Measurements from ENCODE around the gene MED22. TPM values are rescaled to one million over a fixed set of nuclear protein-coding genes. Genes with fewer than 3 reads are reported as not detected.

MED22 gene
- total RNA-seq, 1 experiment from 2014 or later, result 60.1 TPM

DNA sequence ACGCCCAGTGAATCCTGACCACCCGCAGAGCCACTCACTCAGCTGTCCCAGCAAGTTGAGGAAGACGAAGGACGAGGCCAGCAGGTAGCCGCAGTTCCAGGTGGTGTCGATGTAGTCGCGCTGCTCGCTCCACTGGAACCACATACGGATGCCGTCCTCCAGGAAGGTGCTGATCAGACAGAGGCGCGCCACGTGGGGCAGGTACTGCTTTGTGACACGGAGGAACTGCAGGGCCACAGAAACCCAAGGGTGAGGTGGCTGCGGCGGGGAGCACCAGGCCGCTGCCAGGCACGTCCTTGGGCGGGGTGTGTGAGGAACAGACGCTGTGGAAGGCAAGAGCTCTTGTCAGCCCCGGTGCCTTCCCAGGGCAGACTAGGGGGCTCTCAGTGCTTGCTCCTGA is 19.3 kb upstream of the MED22 start:
- no peaks in the 10 kb centered on the region for H3K9me3 Mint-ChIP-seq (ENCODE audit: unreplicated experiment)
- intact Hi-C loops (cut with micrococcal nuclease; ENCODE audit: unreplicated experiment), result no loop called here
- peaks cover 13% of the 10 kb centered on the region for H3K36me3 ChIP-seq (ENCODE audit: control insufficient read depth, insufficient read depth, low read length)
- no peaks in the 10 kb centered on the region for H3K9me3 ChIP-seq
- no peaks in the 10 kb centered on the region for H3K27me3 Mint-ChIP-seq (ENCODE audit: insufficient read depth, unreplicated experiment)
- no peak overlapping the region for H3K4me3 ChIP-seq (ENCODE audit: low read depth, low read length)
- H3K4me1 ChIP-seq, result no peaks in the 10 kb centered on the region; the same call in 1 of the 2 replicates
- no peaks in the 10 kb centered on the region for H3K27me3 ChIP-seq (replicated peaks; ENCODE audit: control insufficient read depth, insufficient read depth, low read length)
- H3K4me1 Mint-ChIP-seq (ENCODE audit: low read depth, unreplicated experiment), result peaks cover 24% of the 10 kb centered on the region
- no peak overlapping the region for H3K4me3 Mint-ChIP-seq (ENCODE audit: unreplicated experiment)
- H3K36me3 Mint-ChIP-seq (ENCODE audit: insufficient read depth, unreplicated experiment), result peaks cover 88% of the 10 kb centered on the region
- no TSS peak for BruUV-seq (replicated peaks)
- no peak for TF ChIP-seq CTCF (IDR thresholded peaks at IDR 0.05; ENCODE audit: insufficient read depth in 1 of 2, low read depth in 1 of 2, low read length in 1 of 2, severe bottlenecking in 1 of 2, unreplicated experiment in 1 of 2)
- H3K27ac Mint-ChIP-seq (ENCODE audit: unreplicated experiment), result no peak overlapping the region
- ChIA-PET CTCF (no interaction called here), POLR2A (interaction anchor here (0.6 to 0.8 kb wide), 2 partner anchors 14 to 28 kb away, joined by 3 to 5 read pairs; no protein-coding TSS in a partner anchor)
- no peak for DNase-seq

DNA sequence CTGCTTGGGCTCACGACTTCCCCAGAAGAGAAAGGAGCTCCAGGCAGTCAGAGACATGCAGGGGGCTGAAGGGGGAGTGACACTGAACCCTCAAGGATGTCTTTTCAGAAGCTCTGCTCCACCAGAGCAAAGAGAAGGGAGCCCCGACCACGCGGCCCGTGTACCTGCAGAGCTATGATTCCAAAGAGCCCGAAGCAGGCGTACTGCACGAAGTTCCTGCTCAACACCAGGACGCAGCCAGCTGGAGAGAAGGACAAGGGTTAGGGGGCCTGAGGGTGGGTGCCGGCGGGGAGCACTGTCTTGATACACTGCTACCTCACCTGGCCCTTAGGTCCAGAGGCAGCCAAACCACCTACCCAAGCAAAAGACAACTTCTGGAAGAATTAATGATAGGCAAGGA is 18.5 kb upstream of the MED22 start:
- Mint-ChIP-seq H3K4me3 (ENCODE audit: unreplicated experiment) (no peak overlapping the region), H3K36me3 (ENCODE audit: insufficient read depth, unreplicated experiment) (peaks cover 88% of the 10 kb centered on the region), H3K27ac (ENCODE audit: unreplicated experiment) (no peak overlapping the region), H3K9me3 (ENCODE audit: unreplicated experiment) (no peaks in the 10 kb centered on the region), H3K27me3 (ENCODE audit: insufficient read depth, unreplicated experiment) (no peaks in the 10 kb centered on the region), H3K4me1 (ENCODE audit: low read depth, unreplicated experiment) (peaks cover 21% of the 10 kb centered on the region)
- Histone ChIP-seq H3K4me1 (no peaks in the 10 kb centered on the region; the same call in 1 of the 2 replicates), H3K36me3 (ENCODE audit: control insufficient read depth, insufficient read depth, low read length) (peaks cover 13% of the 10 kb centered on the region), H3K4me3 (ENCODE audit: low read depth, low read length) (no peak overlapping the region), H3K9me3 (no peaks in the 10 kb centered on the region), H3K27me3 (replicated peaks; ENCODE audit: control insufficient read depth, insufficient read depth, low read length) (no peaks in the 10 kb centered on the region)
- ChIA-PET CTCF (interaction anchor here (1.5 kb wide), 1 partner anchor 9 kb away, joined by 3 read pairs; no protein-coding TSS in a partner anchor), POLR2A (interaction anchor here (0.8 kb wide), 1 partner anchor 13 kb away, joined by 5 read pairs; no protein-coding TSS in a partner anchor)
- no peak for DNase-seq
- BruUV-seq (replicated peaks), result no TSS peak
- TF ChIP-seq CTCF (IDR thresholded peaks at IDR 0.05; ENCODE audit: insufficient read depth in 1 of 2, low read depth in 1 of 2, low read length in 1 of 2, severe bottlenecking in 1 of 2, unreplicated experiment in 1 of 2), result no peak
- intact Hi-C loops (cut with micrococcal nuclease; ENCODE audit: unreplicated experiment), result no loop called here

- H3K9me3 ChIP-seq, result no peaks in the 10 kb centered on the region
- peaks cover 20% of the 10 kb centered on the region for H3K4me1 Mint-ChIP-seq (ENCODE audit: low read depth, unreplicated experiment)
- peaks cover 89% of the 10 kb centered on the region for H3K36me3 Mint-ChIP-seq (ENCODE audit: insufficient read depth, unreplicated experiment)
- peaks cover 7% of the 10 kb centered on the region for H3K36me3 ChIP-seq (ENCODE audit: control insufficient read depth, insufficient read depth, low read length)
- DNase-seq, result no peak
- H3K27me3 Mint-ChIP-seq (ENCODE audit: insufficient read depth, unreplicated experiment), result no peaks in the 10 kb centered on the region
- TF ChIP-seq CTCF (IDR thresholded peaks at IDR 0.05; ENCODE audit: insufficient read depth in 1 of 2, low read depth in 1 of 2, low read length in 1 of 2, severe bottlenecking in 1 of 2, unreplicated experiment in 1 of 2), result no peak
- peaks cover 3% of the 10 kb centered on the region; the same call in 1 of the 2 replicates for H3K4me1 ChIP-seq
- H3K27me3 ChIP-seq (replicated peaks; ENCODE audit: control insufficient read depth, insufficient read depth, low read length), result no peaks in the 10 kb centered on the region
- CTCF ChIA-PET, result no interaction called here
- POLR2A ChIA-PET, result interaction anchor here (1.7 kb wide), 1 partner anchor 14 kb away, joined by 5 read pairs; the partner anchor contains the start of gene STKLD1
- TSS peak; percentile 46 for BruUV-seq (replicated peaks)
- no peak overlapping the region for H3K27ac Mint-ChIP-seq (ENCODE audit: unreplicated experiment)
- intact Hi-C loops (cut with micrococcal nuclease; ENCODE audit: unreplicated experiment), result no loop called here
- no peak overlapping the region for H3K4me3 ChIP-seq (ENCODE audit: low read depth, low read length)
- no peak overlapping the region for H3K4me3 Mint-ChIP-seq (ENCODE audit: unreplicated experiment)
- H3K9me3 Mint-ChIP-seq (ENCODE audit: unreplicated experiment), result no peaks in the 10 kb centered on the region
These were observed 14.6 kb upstream of the MED22 start for GRCh38 chr9:133362359-133363044.
